Smooth muscle cell (in vitro differentiated cells): ENCODE results near the gene SALL2. TPM values are rescaled to one million over a fixed set of nuclear protein-coding genes. Genes with fewer than 3 reads are reported as not detected.

Experiments used
- DNase-seq: peaks from one replicate; lab custom pipeline; 2025; ENCODE audit not compliant: unreplicated experiment; lab: John Stamatoyannopoulos, UW
- H2AFZ ChIP-seq: fragments of 200-600 bp; sonication (generic); 2 replicates; pipeline ENCODE4 v1.6.0; 2016; ENCODE audit warnings: antibody characterized with exemption, low read depth, mild to moderate bottlenecking
- H3F3A ChIP-seq: fragments of 200-600 bp; sonication (generic); 2 replicates; pipeline ENCODE4 v1.6.0; 2017; ENCODE audit warnings: antibody characterized with exemption, low read depth
- H3K27ac ChIP-seq: fragments of 200-600 bp; sonication (generic); 2 replicates; pipeline ENCODE4 v1.5.1; 2016; ENCODE audit warnings: low read depth, mild to moderate bottlenecking
- H3K27me3 ChIP-seq: fragments of 200-600 bp; sonication (generic); 2 replicates; pipeline ENCODE4 v1.6.1; 2016; ENCODE audit warnings: low read depth, mild to moderate bottlenecking
- H3K36me3 ChIP-seq: fragments of 200-600 bp; sonication (generic); 2 replicates; pipeline ENCODE4 v1.5.1; 2016; ENCODE audit warnings: low read depth
- H3K4me1 ChIP-seq: fragments of 200-600 bp; sonication (generic); 2 replicates; pipeline ENCODE4 v1.5.1; 2016; ENCODE audit warnings: low read depth
- H3K4me2 ChIP-seq: fragments of 200-600 bp; sonication (generic); 2 replicates; pipeline ENCODE4 v1.6.0; 2016; ENCODE audit warnings: mild to moderate bottlenecking
- H3K4me3 ChIP-seq: fragments of 200-600 bp; sonication (generic); 2 replicates; pipeline ENCODE4 v1.5.1; 2016; ENCODE audit warnings: mild to moderate bottlenecking
- H3K79me2 ChIP-seq: fragments of 200-600 bp; sonication (generic); 2 replicates; pipeline ENCODE4 v1.6.0; 2016; ENCODE audit warnings: low read depth, mild to moderate bottlenecking
- H3K9ac ChIP-seq: fragments of 200-600 bp; sonication (generic); 2 replicates; pipeline ENCODE4 v1.6.0; 2016; ENCODE audit warnings: low read depth
- H3K9me3 ChIP-seq: fragments of 200-600 bp; sonication (generic); replicated peaks from 2 replicates; pipeline ENCODE4 v1.5.1; 2016; ENCODE audit warnings: low read depth
- H4K20me1 ChIP-seq: fragments of 200-600 bp; sonication (generic); 2 replicates; pipeline ENCODE4 v1.6.0; 2016; ENCODE audit warnings: low read depth
- CTCF ChIP-seq: fragments of 200-600 bp; sonication (generic); IDR thresholded peaks from 2 replicates; pipeline ENCODE4 v1.5.1; 2017; ENCODE audit warnings: borderline replicate concordance, mild to moderate bottlenecking, antibody characterized with exemption; ENCODE audit not compliant: insufficient read depth, poor library complexity, severe bottlenecking
- WGBS: methylation state at CpG from one replicate; pipeline ENCODE4 v1.1.7; 2016; ENCODE audit warnings: low lambda C conversion rate; 5-methylcytosine and 5-hydroxymethylcytosine counted together
- polyA plus RNA-seq: library from polyadenylated mRNA; unstranded; fragments of >200 nt; fragmentation: Nextera tagmentation; extraction: Ambion mirVana; gene quantifications from 2 replicates; pipeline ENCODE4 v1.2.1, GENCODE V29; 2016
- total RNA-seq: library from RNA; depleted of rRNA; stranded (reverse); fragments of >200 nt; gene quantifications from 2 replicates; pipeline ENCODE4 v1.2.3, GENCODE V29; 2014

SALL2 gene
- total and polyA plus RNA-seq, 2 experiments from 2014 or later, result 4.5 to 5.9 TPM

- no peak for TF ChIP-seq CTCF
- Histone ChIP-seq H3K36me3 (no peaks in the 10 kb centered on the region), H3K4me2 (no peak overlapping the region), H3K79me2 (no peaks in the 10 kb centered on the region), H3K27ac (no peak overlapping the region), H3K27me3 (peaks cover 34% of the 10 kb centered on the region), H3K4me1 (peaks cover 34% of the 10 kb centered on the region), H3F3A (no peaks in the 10 kb centered on the region), H2AFZ (no peak overlapping the region), H3K9me3 (no peaks in the 10 kb centered on the region), H3K4me3 (no peak overlapping the region), H3K9ac (no peak overlapping the region), H4K20me1 (no peaks in the 10 kb centered on the region)
- WGBS, result 27% methylated on average over 3 of the region's 3 CpGs
- DNase-seq, result no peak
These were observed 13.2 kb upstream of the SALL2 start for GRCh38 chr14:21539189-21539940.

- Histone ChIP-seq H3K9ac (no peak overlapping the region), H3F3A (no peaks in the 10 kb centered on the region), H4K20me1 (no peaks in the 10 kb centered on the region), H3K4me2 (peak overlapping the region; percentile 89), H3K4me3 (peak overlapping the region; percentile 54), H3K27me3 (peaks cover 49% of the 10 kb centered on the region), H3K27ac (no peak overlapping the region), H3K9me3 (no peaks in the 10 kb centered on the region), H2AFZ (peak overlapping the region; percentile 61), H3K4me1 (peaks cover 37% of the 10 kb centered on the region), H3K36me3 (no peaks in the 10 kb centered on the region), H3K79me2 (no peaks in the 10 kb centered on the region)
- 8% methylated on average over 3 of the region's 3 CpGs for WGBS
- no peak for TF ChIP-seq CTCF
- no peak for DNase-seq
These were observed 10.9 kb upstream of the SALL2 start for GRCh38 chr14:21537090-21537424.

- no peak overlapping the region for H3K27ac ChIP-seq
- H4K20me1 ChIP-seq, result no peaks in the 10 kb centered on the region
- H3K9ac ChIP-seq, result no peak overlapping the region
- no peaks in the 10 kb centered on the region for H3K9me3 ChIP-seq
- peak overlapping the region; percentile 89 for H3K4me2 ChIP-seq
- H3K36me3 ChIP-seq, result no peaks in the 10 kb centered on the region
- H3K4me3 ChIP-seq, result peak overlapping the region; percentile 54
- no peak for TF ChIP-seq CTCF
- H3F3A ChIP-seq, result no peaks in the 10 kb centered on the region
- 4% methylated on average over 24 of the region's 25 CpGs for WGBS
- peaks cover 49% of the 10 kb centered on the region for H3K27me3 ChIP-seq
- peak overlapping the region; percentile 61 for H2AFZ ChIP-seq
- no peaks in the 10 kb centered on the region for H3K79me2 ChIP-seq
- DNase-seq, result no peak
- peaks cover 37% of the 10 kb centered on the region for H3K4me1 ChIP-seq
These were observed 10.4 kb upstream of the SALL2 start for GRCh38 chr14:21536418-21537089.
